ENCODE measurements around the gene FRK. TPM values are rescaled to one million over a fixed set of nuclear protein-coding genes. Genes with fewer than 3 reads are reported as not detected.

Gene FRK
- total and polyA plus RNA-seq, 8 donors = 0.72 to 11.6 (median 4.5) TPM

- FAIRE-seq (no peak), DNase-seq (no peak), ATAC-seq (no peak)
- Histone ChIP-seq H3K4me1 (peaks cover 0 to 31% (median 14%) of the 10 kb centered on the region in 3 donors), H3K9me3 (no peaks in the 10 kb centered on the region), H3K4me3 (no peak overlapping the region), H3K27me3 (no peaks in the 10 kb centered on the region), H3K36me3 (no peaks in the 10 kb centered on the region), H3K27ac (no peak overlapping the region)
- no peak for TF ChIP-seq CTCF (IDR thresholded peaks at IDR 0.05)
- intact Hi-C loops (cut with DNase I) = no loop called here
- WGBS, 2 donors = 63 to 77% methylated on average over 4 of the region's 4 CpGs
Observed at GRCh38 chr6:116033687-116034303, 26.9 kb downstream of the FRK start.

DNA sequence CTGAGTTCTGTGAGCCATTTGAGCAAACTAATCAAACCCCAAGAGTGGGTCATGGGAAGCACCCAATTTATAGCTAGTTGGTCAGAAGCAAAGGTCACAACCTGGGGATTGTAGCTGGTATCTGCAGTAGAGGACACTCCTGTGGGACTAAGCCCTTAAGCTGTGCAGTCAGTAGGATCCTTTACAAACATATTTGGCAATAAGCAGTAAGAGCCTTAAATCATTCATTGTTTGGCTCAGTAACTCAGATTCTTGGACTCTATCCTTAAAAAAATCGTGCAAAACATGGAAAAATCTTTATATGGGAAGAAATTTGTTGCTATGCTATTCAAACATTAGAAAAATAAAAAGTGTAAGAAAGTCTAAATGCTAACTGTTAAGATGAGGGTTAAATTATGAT is 29.9 kb downstream of the FRK start:
- DNase-seq = no peak
- intact Hi-C loops (cut with DNase I) = no loop called here
- Histone ChIP-seq H3K27me3 (no peaks in the 10 kb centered on the region), H3K4me3 (no peak overlapping the region), H3K4me1 (peaks cover 0 to 20% (median 10%) of the 10 kb centered on the region in 3 donors), H3K27ac (no peak overlapping the region), H3K36me3 (no peaks in the 10 kb centered on the region), H3K9me3 (no peaks in the 10 kb centered on the region)
- no peak for FAIRE-seq
- 59 to 65% methylated on average over 1 of the region's 1 CpG for WGBS, 2 donors
- TF ChIP-seq CTCF (IDR thresholded peaks at IDR 0.05) = no peak
- ATAC-seq = no peak

DNA sequence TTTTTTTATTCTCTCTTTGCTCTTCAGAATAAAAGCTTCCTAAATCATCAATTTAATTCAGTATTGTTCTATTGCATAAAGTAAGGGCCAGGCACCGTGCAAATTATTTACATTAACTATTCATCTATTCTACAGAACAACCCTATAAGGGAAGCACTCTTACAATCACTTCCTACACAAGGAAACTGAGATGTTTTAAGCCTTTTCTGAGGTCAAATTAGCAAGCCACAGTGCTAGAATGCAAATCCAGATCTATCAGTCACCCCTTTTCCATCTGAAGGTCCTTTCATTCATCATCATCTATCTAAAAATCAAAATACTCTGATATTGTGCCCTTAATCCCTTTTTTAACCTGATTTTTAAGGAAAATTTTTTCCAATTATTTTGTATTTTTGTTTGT is 31.2 kb downstream of the FRK start:
- no peak for FAIRE-seq
- H3K9me3 ChIP-seq = no peaks in the 10 kb centered on the region
- H3K4me3 ChIP-seq = no peak overlapping the region
- H3K27me3 ChIP-seq = no peaks in the 10 kb centered on the region
- no peak for ATAC-seq
- no peaks in the 10 kb centered on the region for H3K36me3 ChIP-seq
- DNase-seq = no peak
- no peak overlapping the region for H3K27ac ChIP-seq
- intact Hi-C loops (cut with DNase I) = no loop called here
- no peak for TF ChIP-seq CTCF (IDR thresholded peaks at IDR 0.05)
- H3K4me1 ChIP-seq = peaks cover 0 to 8% (median 4%) of the 10 kb centered on the region in 3 donors
- WGBS, 2 donors = 93 to 94% methylated on average over 1 of the region's 1 CpG

DNA sequence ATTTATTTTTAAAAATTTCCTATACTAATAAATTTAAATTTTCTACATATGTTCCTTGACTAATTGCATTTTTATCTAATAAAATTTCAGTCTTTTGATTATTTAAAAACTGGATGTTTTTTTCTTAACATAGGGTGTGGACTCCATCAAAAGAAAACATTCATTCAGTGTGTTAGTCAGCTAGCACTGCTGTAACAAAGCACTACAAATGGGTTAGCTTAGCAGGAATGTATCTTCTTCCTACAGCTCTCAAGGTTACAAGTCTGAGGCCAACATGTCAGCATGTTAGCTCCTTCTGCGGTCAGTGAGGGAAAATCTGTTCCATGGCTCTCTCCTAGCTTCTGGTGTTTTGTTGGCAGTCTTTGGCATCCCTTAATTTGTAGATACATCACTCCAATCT is 32.5 kb downstream of the FRK start:
- ATAC-seq (no peak), DNase-seq (no peak), FAIRE-seq (no peak)
- no peaks in the 10 kb centered on the region for H3K27me3 ChIP-seq
- no peaks in the 10 kb centered on the region for H3K4me1 ChIP-seq
- H3K9me3 ChIP-seq = no peaks in the 10 kb centered on the region
- intact Hi-C loops (cut with DNase I) = no loop called here
- no peaks in the 10 kb centered on the region for H3K36me3 ChIP-seq
- H3K27ac ChIP-seq = no peak overlapping the region
- no peak overlapping the region for H3K4me3 ChIP-seq
- no peak for TF ChIP-seq CTCF (IDR thresholded peaks at IDR 0.05)
- 89 to 90% methylated on average over 1 of the region's 1 CpG for WGBS, 2 donors

DNA sequence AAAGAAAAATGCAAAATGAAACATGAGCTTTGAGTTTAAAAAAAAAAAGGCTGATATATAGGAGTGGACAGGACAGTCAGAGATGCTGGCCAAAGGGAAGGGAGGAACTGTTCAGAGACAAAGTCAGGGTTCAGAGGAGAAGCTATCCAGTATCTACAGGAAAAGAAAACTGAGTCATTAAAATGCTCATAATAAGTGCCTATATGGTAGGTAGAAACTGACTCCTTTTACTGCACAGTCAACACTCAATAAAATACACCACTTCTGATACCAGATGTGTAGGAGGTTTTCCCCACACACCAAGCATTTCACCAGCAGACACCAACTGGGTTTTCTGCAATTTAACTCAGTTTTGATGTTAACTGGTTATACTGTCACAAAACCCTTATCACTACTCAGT is 32.9 kb downstream of the FRK start:
- Histone ChIP-seq H3K27me3 (no peaks in the 10 kb centered on the region), H3K9me3 (no peaks in the 10 kb centered on the region), H3K4me3 (no peak overlapping the region), H3K4me1 (no peaks in the 10 kb centered on the region), H3K36me3 (no peaks in the 10 kb centered on the region), H3K27ac (no peak overlapping the region)
- no peak for FAIRE-seq
- no peak for DNase-seq
- no peak for TF ChIP-seq CTCF (IDR thresholded peaks at IDR 0.05)
- no peak for ATAC-seq
- intact Hi-C loops (cut with DNase I) = no loop called here

Data from pancreas (tissue), 10 donors.